Measurements from ENCODE around the gene TTLL9.

The TTLL9 gene

DNA sequence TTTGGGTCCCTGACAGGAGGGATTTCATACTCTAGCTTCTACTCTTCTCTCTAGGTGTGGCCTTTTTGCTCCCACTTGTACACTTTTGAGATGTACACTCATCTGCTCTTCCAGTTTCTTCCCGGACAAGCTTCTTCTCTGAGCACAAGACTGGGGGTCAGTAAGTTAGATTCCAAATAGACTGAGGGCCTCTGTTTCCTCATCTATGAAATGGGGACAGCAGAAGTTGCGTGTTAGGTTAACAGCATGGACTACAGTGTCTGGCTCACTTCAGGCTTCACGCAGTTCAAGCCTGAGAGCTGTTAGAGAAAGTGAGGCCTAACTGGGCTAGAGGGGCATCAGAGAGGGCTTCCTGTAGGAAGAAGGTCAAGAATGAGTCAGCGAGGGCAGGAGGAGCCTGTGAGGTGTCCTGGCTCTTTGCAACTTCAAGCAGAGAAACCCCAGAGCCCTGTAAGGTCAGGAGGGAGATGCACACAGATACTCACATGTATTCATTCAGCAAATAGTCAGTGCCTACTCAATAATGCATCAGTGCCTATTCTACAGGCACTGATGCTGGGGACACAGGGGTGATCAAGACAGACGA, 118.1 kb downstream of the TTLL9 start:
- DNase-seq, result no peak

- DNase-seq, result no peak
Measured at GRCh38 chr20:31989030-31989645, 118.7 kb downstream of the TTLL9 start.

DNA sequence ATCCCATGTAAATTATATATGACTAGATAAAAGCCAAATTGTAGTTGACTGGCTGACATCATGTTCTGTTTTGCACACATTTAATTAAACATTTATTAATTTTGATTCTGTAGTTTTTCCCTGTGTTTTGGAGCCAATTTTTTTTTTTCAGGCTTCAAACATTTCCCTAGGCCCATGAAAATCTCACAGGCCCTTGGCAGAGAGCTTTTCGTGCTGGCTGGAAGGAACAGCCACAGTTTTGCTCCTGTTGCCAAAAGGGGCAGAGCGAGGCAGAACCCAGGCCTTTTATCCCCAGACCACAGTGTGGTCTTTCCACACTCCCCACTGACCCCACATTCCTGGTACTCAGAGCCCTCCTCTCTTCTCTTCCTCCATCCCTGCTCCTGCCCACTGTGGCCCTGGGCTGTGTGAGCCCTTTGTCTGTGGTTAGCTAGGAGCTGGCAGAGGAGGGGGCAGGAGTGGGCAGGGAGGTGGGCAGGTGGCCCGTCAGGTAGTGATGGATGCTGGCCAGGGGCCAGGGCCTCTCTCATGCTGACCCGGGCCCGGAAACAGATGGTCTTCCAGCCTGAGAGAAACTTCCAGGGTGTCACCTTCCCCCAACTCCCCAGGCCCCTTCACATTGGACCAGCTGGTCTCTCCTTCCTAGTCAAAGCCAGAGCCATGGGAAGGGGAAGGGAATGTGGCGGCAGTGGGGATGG, 120.4 kb downstream of the TTLL9 start:
- DNase-seq, result no peak

GRCh38 chr20:31991339-31991705, 120.9 kb downstream of the TTLL9 start:
- no peak for DNase-seq

DNA sequence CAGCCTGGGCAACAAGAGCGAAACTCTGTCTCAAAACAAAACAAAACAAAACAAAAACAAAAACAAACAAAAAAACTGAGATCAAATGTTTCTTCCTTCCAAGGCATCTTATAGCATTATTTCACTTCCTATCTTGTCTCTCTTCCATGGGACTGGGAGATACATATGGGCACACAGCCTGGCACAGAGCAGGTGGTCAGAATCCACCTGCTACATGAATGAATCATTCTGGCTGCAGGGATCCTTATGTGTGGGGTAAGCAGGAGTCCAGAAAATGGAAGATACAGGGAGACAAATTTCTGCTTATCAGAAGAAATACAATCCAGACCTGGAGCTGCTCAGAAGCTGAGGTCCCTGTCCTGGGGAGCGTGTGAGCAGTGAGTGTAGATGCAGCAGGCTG, 121.7 kb downstream of the TTLL9 start:
- no peak for DNase-seq
